GM21528 (cell line): ENCODE measurements around the gene HSPA12B.
A peak's percentile ranks its signal among the peaks of the same experiment; 100 is the strongest.

Source experiments
- ATAC-seq: cut with Tn5 transposase; IDR thresholded peaks from one replicate; pipeline ENCODE4 v1.9.1; 2021; ENCODE audit warnings: mild to moderate bottlenecking, moderate library complexity; ENCODE audit not compliant: unreplicated experiment, low FRiP score

The HSPA12B gene

GRCh38 chr20:3763671-3764601, 31.5 kb downstream of the HSPA12B start:
- ATAC-seq: no peak

- no peak for ATAC-seq
These were observed 32.2 kb downstream of the HSPA12B start for GRCh38 chr20:3764659-3765058.

GRCh38 chr20:3765171-3765882, 32.8 kb downstream of the HSPA12B start:
- no peak for ATAC-seq

- ATAC-seq: no peak
These were observed 34.1 kb downstream of the HSPA12B start for GRCh38 chr20:3766422-3767109.

GRCh38 chr20:3767110-3767426, 34.6 kb downstream of the HSPA12B start:
- ATAC-seq: peak; percentile 2

GRCh38 chr20:3767427-3768341, 35.2 kb downstream of the HSPA12B start, which contains the start of gene ADISSP:
TSS of gene ADISSP (minus strand) at chr20:3767753. CDS start at chr20:3760100, 7,653 bp downstream.
- ATAC-seq: peak; percentile 93

GRCh38 chr20:3768342-3769130, 36.1 kb downstream of the HSPA12B start:
- ATAC-seq: peak; percentile 45

- ATAC-seq: no peak
These were observed 39.1 kb downstream of the HSPA12B start for GRCh38 chr20:3771552-3772058.

GRCh38 chr20:3775457-3776108, 43.1 kb downstream of the HSPA12B start:
- no peak for ATAC-seq

GRCh38 chr20:3777381-3777715, 44.9 kb downstream of the HSPA12B start:
- no peak for ATAC-seq

GRCh38 chr20:3777716-3778629, 45.5 kb downstream of the HSPA12B start:
- ATAC-seq: no peak

- ATAC-seq: no peak
These were observed 46.5 kb downstream of the HSPA12B start for GRCh38 chr20:3778976-3779375.

- peak; percentile 43 for ATAC-seq
These were observed 48.8 kb downstream of the HSPA12B start, which contains the start of gene SPEF1 for GRCh38 chr20:3781153-3781910. TSS of gene SPEF1 (minus strand) at chr20:3781448. CDS start at chr20:3781287, 161 bp downstream.

GRCh38 chr20:3782597-3782996, 50.1 kb downstream of the HSPA12B start:
- ATAC-seq: no peak

GRCh38 chr20:3783068-3783489, 50.6 kb downstream of the HSPA12B start:
- no peak for ATAC-seq

- no peak for ATAC-seq
These were observed 51.2 kb downstream of the HSPA12B start for GRCh38 chr20:3783511-3784195.
